LHCN-M2 (cell line): Measurements from ENCODE around the gene C10orf53. TPM values are rescaled to one million over a fixed set of nuclear protein-coding genes. Genes with fewer than 3 reads are reported as not detected.

Experiments
- DNase-seq: peaks from one replicate; pipeline ENCODE4 v3.0.0-alpha.2; 2012; ENCODE audit warnings: low read depth
- polyA plus RNA-seq: library from polyadenylated mRNA; unstranded; fragments of >200 nt; gene quantifications from one replicate; pipeline ENCODE4 v1.2.1, GENCODE V29; 2012; ENCODE audit warnings: missing spikeins
- total RNA-seq: library from RNA; depleted of rRNA; stranded (reverse); fragments of >200 nt; gene quantifications from 2 replicates; pipeline ENCODE4 v1.2.3, GENCODE V29; 2014; rRNA removed

Gene C10orf53, protein sequence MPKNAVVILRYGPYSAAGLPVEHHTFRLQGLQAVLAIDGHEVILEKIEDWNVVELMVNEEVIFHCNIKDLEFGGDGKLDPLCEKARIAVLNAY
- total RNA-seq, result not detected in 2 replicates
- not detected for polyA plus RNA-seq

DNA sequence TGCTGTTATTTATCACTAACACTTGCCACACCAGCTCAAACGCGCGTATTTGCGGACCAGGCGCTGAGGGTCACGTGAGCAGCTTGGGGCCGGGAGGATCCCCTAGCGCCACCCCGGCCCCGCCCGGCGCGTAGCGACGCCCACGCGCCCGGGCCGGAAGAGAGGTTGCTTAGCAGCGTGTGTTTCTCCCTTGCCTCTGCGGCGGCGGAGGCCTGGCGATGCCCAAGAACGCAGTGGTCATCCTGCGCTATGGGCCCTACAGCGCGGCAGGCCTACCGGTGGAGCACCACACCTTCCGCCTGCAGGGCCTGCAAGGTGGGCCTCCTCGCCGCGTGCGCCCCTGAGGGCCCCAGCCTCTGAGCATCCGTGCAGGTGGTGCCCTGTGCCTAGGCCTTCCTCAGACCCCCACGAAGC is at the start of gene C10orf53:
C10orf53 (plus strand) TSS at position 172 of the 414 bp plus-strand sequence; CDS start at position 219, 47 bp downstream.
- no peak for DNase-seq

DNA sequence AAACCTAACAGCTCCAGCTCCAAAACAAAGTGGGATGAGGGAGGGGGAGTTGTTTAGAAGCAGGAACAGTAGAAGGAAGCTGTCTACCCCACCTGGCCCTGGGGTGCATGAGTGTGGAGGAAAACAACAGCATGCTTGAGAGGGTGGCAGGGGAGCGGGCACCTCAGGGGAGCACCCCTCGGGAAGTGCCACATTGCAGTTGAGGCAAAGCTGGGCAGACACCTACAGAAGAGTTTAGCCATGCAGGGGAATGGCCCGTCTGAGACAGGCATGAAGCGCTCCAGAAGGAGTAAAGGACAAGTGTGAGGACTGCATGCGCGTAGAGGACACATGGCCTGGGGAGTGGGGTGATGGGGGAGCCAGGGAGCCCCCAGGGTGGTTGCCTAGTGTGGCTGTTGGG is 47.5 kb upstream of the C10orf53 start:
- no peak for DNase-seq

DNA sequence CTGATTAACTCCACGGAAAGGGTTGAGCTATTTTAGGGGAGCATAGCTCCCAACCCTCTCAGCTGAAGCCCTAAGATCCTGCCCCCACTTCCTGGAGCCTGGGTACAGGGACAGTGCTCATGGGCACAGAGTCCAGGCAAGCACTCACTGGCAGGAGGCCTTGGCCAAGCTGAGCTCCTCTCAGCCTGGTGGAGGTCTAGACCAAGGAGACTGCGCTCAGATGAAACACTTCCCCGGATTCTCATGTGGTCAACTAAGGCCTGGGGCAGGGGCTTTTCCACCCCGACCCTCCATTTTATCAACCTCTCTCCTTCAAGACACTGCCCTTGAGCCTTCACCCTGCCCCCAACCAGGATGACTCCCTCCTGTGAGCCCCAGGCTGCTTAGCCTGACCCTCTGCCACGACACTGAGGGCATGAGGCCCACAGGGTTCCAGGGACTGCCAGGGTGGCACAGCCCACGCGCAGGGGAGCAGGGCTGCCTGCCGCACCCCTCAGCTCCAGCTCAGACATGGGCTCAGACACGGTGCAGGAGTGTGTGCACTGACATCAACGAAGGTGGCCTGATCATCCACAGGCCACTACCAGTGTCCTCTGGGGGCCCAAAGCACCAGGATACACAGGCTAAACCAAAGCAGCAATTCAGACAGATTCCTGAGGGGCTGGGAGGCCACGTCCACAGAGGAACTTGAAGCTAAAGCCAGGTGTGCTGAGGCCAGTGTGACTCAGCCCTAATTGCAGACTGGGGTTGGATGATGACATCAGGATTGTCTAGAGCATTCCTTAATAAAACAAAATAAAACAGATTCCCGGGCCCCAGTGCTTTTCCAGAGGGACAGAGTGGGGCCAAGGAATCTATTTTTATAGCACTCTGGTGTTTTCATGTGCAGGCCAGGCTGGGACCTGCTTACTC is 46.8 kb upstream of the C10orf53 start:
- DNase-seq, result no peak

DNA sequence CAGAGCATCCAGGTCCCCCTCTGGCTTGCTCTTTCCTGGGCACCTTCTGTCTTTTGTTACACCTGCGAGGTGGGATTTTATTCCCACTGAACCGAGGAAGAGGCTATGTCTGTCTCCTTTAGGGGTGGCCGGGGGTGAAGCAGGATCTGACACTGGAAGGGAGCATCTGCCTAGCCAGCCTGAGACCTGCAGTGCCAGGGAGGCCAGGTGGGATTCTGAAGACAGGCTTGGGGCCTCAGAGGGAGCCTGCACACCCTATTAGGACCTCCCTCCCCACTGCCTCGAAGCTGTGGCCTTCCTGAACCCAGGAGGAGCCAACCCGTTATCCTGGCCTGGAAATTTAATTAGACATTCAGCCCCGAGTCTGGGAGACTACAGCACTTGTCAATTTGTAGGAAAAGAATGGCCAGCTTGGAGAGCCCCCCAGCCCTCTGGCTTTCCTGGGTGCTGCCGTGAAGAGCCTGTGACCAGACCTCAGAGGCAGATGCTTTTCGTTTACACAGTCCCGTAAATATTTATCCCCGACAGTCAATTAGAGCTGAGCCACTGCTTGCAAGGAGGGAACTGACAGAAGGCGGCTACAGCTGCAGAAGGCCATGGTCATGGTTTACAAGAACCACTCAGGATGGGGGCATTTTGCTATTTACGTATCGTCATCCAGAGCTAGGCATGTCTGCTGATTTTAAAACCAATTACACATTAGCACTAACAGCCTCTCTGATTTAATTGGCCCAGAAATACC is 46.0 kb upstream of the C10orf53 start:
- no peak for DNase-seq

DNA sequence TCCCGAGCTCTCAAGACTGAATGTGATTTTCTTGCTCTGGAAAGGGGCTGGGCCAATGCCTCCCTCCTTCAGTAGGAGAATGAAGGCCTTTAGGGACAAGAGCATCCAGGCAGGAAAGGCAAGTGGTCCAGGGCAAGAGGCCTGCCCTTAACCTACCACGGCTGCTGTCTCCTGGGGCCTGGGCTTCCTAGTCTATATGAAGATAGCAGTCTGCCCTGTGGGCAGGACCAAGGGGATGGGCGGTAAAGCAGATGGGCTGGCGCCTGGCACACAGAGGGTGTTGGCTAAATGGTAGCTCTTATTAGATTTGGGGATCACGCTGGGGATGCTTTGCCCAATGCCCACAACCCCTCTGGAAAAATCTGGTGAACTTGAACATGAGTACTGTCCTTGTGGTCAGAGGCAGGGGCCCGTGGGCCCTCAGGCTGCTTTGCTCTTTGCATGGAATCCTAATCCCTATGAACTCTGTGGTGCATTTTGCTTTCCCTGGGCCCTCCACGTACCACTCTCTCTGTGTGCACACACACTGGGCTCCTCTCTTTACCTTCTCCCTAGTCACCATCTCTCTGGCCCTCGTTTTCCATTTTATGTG is 45.3 kb upstream of the C10orf53 start:
- no peak for DNase-seq

DNA sequence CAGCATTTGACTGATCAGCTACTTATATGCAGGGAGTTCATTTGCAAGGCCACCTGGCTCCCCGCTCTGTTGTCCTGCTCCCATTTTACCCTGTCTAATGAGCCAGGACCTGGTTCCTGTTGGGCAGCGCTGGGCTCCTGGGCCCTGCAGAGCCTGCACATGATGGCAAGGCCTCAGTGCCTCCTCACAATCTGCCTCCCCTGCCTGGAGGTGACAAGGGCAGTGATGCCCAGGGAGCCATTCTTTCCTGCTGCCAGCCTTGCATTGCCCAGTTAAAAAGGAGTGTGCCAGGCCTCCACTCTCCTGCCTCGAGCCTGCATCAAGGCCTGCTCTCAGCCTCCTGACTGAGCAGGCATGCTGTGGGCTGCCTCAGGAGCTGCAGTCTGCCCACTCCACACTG is 37.1 kb upstream of the C10orf53 start:
- DNase-seq, result no peak

DNA sequence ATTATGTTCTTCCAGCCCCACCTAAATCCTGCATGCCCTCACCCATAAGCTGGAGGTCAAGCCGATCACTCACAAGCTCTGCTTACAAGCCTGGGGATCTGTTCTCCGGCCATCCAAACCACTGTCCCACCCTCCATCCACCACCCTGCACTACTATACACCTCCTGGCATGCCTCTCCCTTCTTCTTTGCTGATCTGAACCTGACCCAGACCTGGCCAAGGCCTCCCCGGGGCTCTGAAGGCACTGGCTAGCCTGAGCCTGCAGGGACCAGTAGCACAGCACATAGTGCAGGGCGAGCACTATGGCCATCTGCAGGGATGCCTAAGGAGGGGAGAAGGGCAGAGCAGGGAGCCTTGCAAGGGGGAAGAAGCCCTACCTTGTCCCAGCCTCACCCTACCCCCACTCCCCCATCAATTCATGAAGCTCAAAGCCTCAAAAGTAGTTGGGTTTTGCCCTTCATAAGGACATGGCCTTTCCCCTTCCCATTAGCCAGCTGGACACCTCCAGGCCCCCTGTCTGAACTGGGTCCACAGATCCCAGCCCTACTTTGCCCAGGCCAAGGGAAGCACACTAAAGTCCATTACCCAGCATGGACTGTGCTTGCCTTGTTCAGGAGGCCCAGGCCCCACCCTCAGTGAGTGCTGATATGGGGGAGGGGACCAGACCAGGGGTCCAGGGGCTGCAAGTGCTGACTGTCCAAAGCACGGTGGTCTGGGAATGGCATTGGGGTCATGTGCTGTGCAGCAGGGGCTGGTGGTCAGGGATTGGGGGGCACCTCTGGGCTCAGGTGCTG is 36.0 kb upstream of the C10orf53 start:
- DNase-seq, result no peak

DNA sequence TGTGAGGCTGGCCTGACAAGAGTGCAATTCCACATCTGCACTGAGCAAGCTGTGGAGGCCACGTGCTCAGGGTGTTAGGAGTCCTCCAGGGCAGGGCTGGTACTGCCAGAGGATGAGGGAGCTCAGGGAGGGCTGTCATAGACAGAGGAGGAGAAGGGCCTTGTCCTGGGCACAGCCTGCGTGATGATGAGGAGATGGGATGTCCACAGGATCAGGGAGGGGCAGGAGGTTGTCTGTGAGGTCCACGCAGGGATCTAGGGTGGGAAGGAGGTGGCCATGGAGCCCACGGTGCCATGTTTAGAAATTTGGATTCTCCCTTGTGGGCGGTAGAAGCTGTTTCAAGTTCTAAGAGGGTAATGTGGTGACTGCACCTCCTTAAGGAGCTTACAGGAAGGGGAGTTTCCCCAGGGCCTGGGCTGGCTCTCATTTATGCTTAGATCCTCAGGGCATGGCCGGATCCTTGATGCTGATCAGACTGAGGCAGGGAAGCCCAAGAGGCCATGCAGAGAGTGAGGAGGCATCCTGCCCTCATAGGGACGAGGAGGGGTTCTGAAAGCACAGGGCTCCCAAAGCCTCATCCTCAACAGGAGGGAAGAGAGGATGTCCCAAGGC is 35.3 kb upstream of the C10orf53 start:
- no peak for DNase-seq

DNA sequence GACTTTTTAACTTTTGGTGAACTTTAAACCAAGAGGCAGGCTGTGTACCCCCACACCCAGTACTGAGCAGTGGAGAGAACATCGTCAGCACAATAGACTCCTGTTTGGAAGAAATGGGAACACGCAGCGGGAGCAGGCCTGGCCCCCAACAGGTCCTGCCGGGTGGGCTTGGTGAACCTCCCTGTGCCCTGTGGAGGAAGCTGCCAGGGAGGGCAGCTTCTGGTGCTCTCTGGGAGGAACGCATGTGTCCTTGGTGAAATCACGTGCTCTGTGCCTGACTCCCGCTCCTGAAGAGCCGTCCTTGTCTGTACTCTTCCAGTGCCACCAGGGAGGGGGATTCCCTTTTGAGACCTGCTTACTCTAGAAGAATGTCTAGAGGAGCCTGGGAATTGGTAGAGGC is 34.0 kb upstream of the C10orf53 start:
- DNase-seq, result no peak

DNA sequence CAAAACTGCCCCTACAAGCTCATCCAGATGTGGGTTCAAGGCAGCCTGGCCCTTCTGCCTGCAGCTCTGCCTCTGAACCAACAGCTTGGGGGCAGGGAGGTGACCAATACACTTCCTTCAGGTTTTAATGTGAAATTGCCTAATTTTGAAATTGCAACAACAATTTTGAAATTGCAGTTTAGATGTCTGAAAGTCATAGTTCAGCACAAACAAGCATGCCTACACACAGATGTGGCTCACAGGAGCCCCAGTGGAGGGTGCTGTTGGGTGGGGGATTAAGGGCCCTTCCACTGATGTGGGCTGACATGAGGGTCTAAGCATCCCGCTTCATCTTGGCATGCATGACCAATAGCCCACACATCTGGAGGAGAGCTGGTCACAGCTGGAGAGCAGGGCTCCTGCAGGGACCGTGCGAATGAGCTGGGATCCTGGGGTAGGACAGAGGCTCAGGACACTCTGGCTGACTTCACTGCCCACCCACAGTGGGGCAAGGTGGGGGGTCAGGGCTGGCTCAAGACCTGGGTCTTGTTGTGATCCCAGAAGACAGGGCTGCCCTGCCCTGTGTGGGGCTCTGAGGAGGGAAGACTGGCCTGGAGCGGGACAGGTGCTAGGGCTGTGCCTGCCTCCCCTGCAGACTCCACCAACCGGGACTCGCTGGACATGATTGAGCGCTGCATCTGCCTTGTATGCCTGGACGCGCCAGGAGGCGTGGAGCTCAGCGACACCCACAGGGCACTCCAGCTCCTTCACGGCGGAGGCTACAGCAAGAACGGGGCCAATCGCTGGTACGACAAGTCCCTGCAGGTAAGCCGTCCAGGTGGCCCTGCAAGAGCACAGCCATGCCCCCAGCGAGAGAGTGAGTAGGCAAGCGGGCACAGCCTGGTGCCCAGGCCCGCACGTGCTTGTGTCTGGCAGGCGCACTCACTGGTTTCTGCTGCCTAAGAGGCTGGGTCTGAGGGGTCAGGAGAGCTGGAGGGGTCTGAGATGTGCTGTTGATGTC is 33.3 kb upstream of the C10orf53 start:
- no peak for DNase-seq

DNA sequence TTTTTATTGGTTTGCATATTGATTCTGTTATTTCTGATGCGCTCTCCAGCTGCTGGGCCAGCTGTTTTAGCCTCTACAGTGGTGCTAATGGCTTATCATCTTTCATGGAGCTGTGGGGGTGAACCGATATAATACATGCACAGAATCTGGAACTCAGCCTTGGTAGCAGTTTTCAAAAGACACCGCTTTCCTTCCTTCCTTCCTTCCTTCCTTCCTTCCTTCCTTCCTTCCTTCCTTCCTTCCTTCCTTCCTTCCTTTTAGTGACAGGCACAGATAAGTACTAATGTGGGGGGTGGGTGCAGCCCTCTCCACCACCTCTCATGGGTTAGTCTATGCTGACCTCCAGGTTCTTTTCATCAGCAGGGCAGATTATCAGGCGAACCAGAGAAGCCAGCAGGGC is 31.9 kb upstream of the C10orf53 start:
- no peak for DNase-seq

DNA sequence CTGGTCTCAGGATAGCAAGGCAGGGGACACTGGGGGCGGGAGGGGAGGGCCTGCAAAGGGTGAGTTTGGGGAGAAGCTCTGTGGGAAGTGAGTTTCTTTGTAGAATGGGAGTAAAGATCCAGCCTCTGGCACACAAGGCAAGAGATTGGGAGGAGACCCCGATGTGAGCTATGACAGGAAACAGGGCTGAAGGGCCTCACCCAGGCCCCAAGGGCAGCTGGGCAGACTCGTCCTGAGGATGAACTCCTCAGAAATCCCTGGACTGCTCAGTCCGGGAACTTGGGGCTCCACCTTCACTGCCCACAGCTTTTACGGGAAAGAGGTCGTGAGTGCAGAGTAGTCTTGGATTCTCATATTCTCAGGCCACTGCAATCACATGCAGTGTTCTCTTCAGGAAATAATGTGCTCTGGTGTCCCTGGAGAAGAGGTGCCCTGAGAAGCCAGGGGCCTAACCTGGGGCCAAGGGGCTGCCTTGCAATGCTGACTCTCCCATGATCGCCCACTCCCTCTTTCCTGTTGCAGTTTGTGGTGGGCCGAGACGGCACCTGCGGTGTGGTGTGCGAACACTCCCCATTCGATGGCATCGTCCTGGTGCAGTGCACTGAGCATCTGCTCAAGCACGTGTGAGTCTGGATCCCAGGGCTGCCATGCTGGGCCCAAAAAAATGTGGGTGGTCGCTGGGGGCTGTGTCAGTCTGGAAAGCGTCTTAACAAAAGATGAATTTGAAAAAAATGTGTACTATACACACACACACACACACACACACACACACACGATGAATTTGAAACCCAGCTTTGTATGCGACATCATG is 31.3 kb upstream of the C10orf53 start:
- no peak for DNase-seq

DNA sequence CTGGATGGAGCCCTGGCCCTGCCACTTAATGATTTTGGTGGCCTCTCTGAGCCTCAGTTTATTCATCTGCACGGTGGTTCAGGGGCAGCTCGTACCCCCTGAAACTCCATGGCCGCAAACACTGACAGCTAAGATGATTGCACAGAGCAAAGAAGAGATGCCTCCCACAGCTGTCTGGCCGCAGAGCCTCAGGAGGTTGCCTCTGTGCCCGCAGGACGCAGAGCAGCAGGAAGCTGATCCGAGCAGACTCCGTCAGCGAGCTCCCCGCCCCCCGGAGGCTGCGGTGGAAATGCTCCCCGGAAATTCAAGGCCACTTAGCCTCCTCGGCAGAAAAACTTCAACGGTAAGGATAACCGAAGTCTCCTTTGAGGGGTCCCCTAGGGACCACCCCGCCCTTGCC is 30.2 kb upstream of the C10orf53 start:
- DNase-seq, result no peak

DNA sequence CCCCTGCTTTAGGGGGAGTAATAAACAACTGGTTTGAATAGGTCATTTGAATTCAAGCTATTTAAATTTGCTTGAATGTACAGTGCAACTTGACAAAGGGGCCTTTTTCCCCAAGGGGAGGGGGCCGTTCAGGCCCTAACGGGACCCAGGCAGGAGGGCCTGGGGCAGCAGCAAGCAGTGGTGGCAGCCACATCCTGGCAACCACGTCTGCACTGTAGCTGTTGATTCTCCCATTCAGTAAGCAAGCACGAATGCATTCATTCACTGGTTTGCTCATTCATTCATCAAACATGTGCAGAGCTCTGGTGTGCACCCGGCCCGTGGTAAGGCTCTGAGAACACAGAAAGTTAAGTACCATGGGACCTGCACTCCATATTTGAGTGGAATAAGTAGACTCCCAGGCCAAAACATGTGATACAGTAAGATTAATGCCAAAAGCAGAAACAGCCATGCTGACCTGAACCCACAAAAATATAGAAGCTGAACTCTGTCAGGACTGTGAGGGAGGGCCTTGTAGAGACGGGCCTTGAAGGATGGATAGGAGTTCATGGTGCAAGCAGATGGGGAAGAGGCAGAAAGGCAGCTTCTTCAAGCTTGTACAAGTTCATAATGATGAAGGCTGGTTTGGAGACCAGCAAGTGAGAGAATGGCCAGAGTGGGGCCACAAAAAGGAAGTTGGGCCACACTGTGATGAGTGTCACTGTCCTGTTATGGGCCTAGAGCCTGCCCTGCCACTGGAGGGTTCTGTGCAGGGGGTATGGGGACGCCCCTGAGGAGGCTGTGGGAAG is 29.3 kb upstream of the C10orf53 start:
- no peak for DNase-seq

DNA sequence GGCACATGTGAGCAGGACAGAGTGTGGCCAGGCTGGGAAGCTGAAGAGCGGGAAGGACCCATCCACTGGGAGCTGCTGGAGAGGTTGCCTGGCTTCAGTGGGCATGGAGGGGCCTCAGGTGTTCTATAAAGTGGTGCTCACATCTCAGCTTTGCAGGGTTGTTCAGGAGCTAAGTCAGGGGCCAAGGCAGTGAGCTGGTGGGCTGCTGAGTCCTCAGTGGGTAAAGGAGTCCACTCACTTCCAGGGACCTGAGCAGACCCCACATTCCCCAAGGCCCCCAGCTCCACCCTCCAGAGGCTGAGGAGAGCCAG is 28.8 kb upstream of the C10orf53 start:
- no peak for DNase-seq

DNA sequence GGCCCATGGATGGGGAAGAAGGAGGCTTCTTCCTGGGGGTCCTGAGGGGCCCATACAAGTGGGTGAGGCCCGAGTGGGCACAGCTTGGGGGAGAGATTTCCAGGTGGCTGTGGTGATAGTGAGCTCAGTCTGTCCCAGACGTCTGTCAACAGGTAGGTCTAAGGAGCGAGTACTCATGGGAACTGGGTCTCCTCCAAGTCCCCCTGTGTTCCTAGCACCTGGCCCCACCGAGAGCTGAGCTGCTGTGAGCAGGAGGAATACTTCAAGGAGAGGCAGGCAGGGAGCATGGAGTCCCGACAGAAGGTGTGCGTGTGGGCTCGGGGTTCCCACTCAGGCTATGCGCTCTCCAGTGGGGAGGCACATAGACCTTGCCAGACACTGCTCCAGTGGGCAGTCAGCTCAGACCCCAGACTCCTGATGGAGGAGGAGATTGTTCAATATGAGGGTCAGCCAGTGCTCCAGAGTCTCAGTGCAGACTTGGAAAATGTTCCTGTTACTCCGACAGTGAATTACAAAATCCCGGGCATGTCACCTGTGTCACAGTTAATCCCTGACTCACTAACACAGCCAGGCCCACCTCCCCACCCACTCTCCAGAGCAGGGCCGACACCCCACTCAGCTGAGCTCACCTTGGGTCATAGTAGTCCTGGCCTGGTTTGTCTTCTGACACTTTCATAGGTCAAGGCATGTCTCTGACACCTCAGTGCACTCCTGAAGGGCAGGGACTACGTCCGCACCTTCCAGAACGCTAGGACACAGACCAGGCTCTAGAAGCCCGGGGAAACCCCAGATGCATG is 28.2 kb upstream of the C10orf53 start:
- DNase-seq, result no peak

DNA sequence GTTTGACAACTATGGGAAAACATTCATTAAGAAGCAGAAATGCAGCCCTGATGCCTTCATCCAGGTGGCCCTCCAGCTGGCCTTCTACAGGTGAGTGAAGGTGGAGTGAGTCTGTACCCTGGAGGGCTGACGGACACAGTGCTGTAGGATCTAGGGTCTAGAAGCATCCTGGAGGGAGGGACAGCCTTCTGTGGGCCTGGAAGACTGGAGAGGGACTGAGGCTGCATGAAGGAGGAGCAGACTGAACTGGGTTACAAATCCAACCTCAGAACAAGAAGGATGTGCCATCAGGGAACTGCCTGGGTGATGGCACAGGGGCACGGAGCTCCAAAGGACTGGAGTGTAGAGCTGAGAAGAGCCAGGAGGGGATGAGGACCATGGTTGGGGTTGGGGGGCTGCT is 27.5 kb upstream of the C10orf53 start:
- no peak for DNase-seq
